HG03045 (cell line): ENCODE measurements around the gene GRAP.
"Not testable (repeated sequence)": the region's sequence is repeated elsewhere in the genome, so short reads cannot be mapped to it uniquely, and the experiment has no call there.

Experiments used
- ATAC-seq: cut with Tn5 transposase; IDR thresholded peaks from one replicate; pipeline ENCODE4 v1.9.1; 2021; ENCODE audit warnings: mild to moderate bottlenecking, moderate library complexity; ENCODE audit not compliant: unreplicated experiment

Gene GRAP

GRCh38 chr17:19043032-19043431, 3.7 kb downstream of the GRAP start:
- ATAC-seq = not testable (repeated sequence)

- not testable (repeated sequence) for ATAC-seq
These were observed 4.4 kb downstream of the GRAP start for GRCh38 chr17:19042369-19042768.

- ATAC-seq = not testable (repeated sequence)
These were observed 4.9 kb downstream of the GRAP start for GRCh38 chr17:19041871-19042270.

- ATAC-seq = not testable (repeated sequence)
These were observed 6.4 kb downstream of the GRAP start for GRCh38 chr17:19040350-19040749.

GRCh38 chr17:19038730-19039129, 8.0 kb downstream of the GRAP start:
- ATAC-seq = not testable (repeated sequence)

GRCh38 chr17:19038007-19038406, 8.8 kb downstream of the GRAP start:
- ATAC-seq = not testable (repeated sequence)

- ATAC-seq = not testable (repeated sequence)
These were observed 9.2 kb downstream of the GRAP start for GRCh38 chr17:19037547-19037946.

- ATAC-seq = not testable (repeated sequence)
These were observed 10.6 kb downstream of the GRAP start for GRCh38 chr17:19036186-19036585.

- ATAC-seq = peak; percentile 45
These were observed 14.3 kb downstream of the GRAP start for GRCh38 chr17:19032377-19032988.

GRCh38 chr17:19031729-19032128, 15.0 kb downstream of the GRAP start:
- ATAC-seq = peak; percentile 48

GRCh38 chr17:19030771-19031449, 15.8 kb downstream of the GRAP start:
- ATAC-seq = not testable (repeated sequence)

- ATAC-seq = not testable (repeated sequence)
These were observed 17.0 kb downstream of the GRAP start for GRCh38 chr17:19029740-19030139.

- ATAC-seq = not testable (repeated sequence)
These were observed 18.1 kb downstream of the GRAP start for GRCh38 chr17:19028671-19029070.

GRCh38 chr17:19024101-19025078, 22.4 kb downstream of the GRAP start:
- no peak for ATAC-seq

- no peak for ATAC-seq
These were observed 23.4 kb downstream of the GRAP start for GRCh38 chr17:19023209-19023999.

- ATAC-seq = no peak
These were observed 24.0 kb downstream of the GRAP start for GRCh38 chr17:19022747-19023146.

GRCh38 chr17:19022128-19022527, 24.6 kb downstream of the GRAP start:
- no peak for ATAC-seq

- ATAC-seq = no peak
These were observed 25.1 kb downstream of the GRAP start for GRCh38 chr17:19021622-19022083.

- not testable (repeated sequence) for ATAC-seq
These were observed 25.6 kb downstream of the GRAP start for GRCh38 chr17:19021011-19021621.

GRCh38 chr17:19020016-19020415, 26.7 kb downstream of the GRAP start:
- ATAC-seq = no peak
